OCI-LY1 (cell line): ENCODE results near the gene ERG.

Experiments
- EZH2 ChIP-seq: fragments of 200-600 bp; sonication (generic), shearing (Covaris generic); IDR thresholded peaks from 2 replicates; pipeline ENCODE4 v1.8.0; 2017; ENCODE audit warnings: borderline replicate concordance, mixed run types, mild to moderate bottlenecking, antibody characterized with exemption, low read length, moderate library complexity, mixed read lengths
- TF ChIP-seq, protein P1 (sequence below): fragments of 200-600 bp; sonication (generic), shearing (Covaris generic); IDR thresholded peaks from 2 replicates; pipeline ENCODE4 v1.5.1; 2017; ENCODE audit warnings: mild to moderate bottlenecking, antibody characterized with exemption, low read length, moderate library complexity, mixed read lengths

DNA sequence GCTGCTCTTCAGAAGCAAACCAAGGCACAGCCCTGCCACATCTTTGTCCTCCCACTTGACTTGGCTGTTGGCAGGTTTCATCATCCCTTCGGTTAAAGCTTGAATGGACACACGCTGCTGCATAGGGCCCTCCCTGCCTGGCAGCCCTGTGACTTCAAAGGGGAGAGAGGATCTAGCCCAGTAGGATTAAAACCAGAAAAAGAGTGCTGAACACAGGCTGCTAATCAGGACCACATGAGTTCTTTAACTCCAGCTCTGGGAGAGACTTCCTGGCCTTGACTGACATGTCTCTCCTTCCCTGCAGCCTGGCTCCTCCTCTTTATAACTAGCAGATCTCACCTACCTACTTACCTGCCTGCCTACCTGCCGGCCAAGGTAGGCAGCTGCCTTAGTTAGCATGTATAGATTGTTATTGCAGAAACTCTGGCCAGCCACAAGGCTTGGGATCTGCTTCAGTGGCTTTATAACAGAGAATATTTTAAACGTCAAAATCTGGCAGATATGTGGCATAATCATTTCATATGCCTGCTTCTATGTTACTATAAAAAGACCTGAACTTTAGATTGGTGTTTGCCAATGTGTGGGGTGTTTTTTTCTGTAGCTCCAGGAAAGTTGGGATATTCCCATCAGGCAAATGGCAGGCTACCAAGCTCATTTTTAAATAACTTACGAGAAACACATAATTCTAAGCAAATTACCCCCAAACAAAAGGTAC lies 49.4 kb downstream of the ERG start:
- TF ChIP-seq, protein P1, sequence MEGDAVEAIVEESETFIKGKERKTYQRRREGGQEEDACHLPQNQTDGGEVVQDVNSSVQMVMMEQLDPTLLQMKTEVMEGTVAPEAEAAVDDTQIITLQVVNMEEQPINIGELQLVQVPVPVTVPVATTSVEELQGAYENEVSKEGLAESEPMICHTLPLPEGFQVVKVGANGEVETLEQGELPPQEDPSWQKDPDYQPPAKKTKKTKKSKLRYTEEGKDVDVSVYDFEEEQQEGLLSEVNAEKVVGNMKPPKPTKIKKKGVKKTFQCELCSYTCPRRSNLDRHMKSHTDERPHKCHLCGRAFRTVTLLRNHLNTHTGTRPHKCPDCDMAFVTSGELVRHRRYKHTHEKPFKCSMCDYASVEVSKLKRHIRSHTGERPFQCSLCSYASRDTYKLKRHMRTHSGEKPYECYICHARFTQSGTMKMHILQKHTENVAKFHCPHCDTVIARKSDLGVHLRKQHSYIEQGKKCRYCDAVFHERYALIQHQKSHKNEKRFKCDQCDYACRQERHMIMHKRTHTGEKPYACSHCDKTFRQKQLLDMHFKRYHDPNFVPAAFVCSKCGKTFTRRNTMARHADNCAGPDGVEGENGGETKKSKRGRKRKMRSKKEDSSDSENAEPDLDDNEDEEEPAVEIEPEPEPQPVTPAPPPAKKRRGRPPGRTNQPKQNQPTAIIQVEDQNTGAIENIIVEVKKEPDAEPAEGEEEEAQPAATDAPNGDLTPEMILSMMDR = no peak
- TF ChIP-seq EZH2 = no peak
